ENCODE measurements around the gene PRR15L.

PRR15L gene

GRCh38 chr17:47983492-47984223 lies 26.0 kb upstream of the PRR15L start:
- DNase-seq (ENCODE audit: insufficient read length) (no peak), FAIRE-seq (no peak)
- TF ChIP-seq POLR2AphosphoS5 (IDR thresholded peaks at IDR 0.05; ENCODE audit: low read depth, low read length), result no peak
- no peak for TF ChIP-seq TAF1 (IDR thresholded peaks at IDR 0.05; ENCODE audit: borderline replicate concordance, low read depth, low read length)
- TF ChIP-seq POLR2A (IDR thresholded peaks at IDR 0.05; ENCODE audit: low read depth, low read length), result no peak

GRCh38 chr17:47982645-47983390 lies 25.1 kb upstream of the PRR15L start:
- DNase-seq (ENCODE audit: insufficient read length) (no peak), FAIRE-seq (no peak)
- no peak for TF ChIP-seq TAF1 (IDR thresholded peaks at IDR 0.05; ENCODE audit: borderline replicate concordance, low read depth, low read length)
- TF ChIP-seq POLR2AphosphoS5 (IDR thresholded peaks at IDR 0.05; ENCODE audit: low read depth, low read length), result no peak
- TF ChIP-seq POLR2A (IDR thresholded peaks at IDR 0.05; ENCODE audit: low read depth, low read length), result no peak

DNA sequence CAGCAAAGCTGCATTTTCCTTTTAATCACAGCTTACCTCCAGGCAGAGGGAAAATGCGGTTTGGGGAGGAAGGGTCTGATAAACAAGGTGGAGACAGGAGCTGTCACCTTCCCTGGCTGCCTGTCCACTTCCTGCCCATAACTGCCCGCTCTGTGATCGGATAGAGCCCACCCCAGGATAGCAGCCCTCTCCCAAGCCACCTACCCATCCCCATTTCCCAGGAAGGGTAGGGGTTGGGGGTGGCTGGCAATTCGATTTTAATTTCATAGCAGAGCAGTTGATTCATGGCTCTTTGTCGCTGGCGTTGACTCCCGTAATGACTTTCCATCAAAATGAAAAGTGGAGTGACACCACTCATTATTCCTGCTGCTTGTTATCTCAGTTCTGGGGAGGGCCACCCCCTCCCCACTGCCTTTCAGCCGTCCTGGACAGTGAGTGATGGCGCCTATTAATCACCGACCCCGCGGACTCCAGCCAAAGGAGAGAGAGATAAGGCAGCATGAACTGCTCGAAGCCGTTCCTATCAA lies 24.5 kb upstream of the PRR15L start:
- FAIRE-seq (no peak), DNase-seq (ENCODE audit: insufficient read length) (no peak)
- TF ChIP-seq POLR2AphosphoS5 (IDR thresholded peaks at IDR 0.05; ENCODE audit: low read depth, low read length), result no peak
- TF ChIP-seq POLR2A (IDR thresholded peaks at IDR 0.05; ENCODE audit: low read depth, low read length), result no peak
- TF ChIP-seq TAF1 (IDR thresholded peaks at IDR 0.05; ENCODE audit: borderline replicate concordance, low read depth, low read length), result no peak

DNA sequence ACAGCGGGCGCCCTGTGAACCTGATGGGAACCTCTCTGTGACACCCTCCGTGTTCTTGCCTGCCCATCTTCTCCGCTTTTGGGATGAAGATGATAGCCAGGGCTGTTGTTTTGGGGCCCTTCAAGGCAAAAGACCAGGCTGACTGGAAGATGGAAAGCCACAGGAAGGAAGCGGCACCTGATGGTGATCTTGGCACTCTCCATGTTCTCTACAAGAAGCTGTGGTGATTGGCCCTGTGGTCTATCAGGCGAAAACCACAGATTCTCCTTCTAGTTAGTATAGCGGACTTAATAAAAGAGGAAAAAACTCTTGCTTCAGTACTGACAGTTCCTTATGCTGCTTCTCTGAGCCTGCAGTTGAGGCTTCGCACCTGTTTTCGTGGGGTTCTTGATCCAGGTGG lies 23.8 kb upstream of the PRR15L start:
- no peak for DNase-seq (ENCODE audit: insufficient read length)
- TF ChIP-seq POLR2A (IDR thresholded peaks at IDR 0.05; ENCODE audit: low read depth, low read length), result no peak
- no peak for TF ChIP-seq TAF1 (IDR thresholded peaks at IDR 0.05; ENCODE audit: borderline replicate concordance, low read depth, low read length)
- no peak for TF ChIP-seq POLR2AphosphoS5 (IDR thresholded peaks at IDR 0.05; ENCODE audit: low read depth, low read length)
- FAIRE-seq, result no peak

DNA sequence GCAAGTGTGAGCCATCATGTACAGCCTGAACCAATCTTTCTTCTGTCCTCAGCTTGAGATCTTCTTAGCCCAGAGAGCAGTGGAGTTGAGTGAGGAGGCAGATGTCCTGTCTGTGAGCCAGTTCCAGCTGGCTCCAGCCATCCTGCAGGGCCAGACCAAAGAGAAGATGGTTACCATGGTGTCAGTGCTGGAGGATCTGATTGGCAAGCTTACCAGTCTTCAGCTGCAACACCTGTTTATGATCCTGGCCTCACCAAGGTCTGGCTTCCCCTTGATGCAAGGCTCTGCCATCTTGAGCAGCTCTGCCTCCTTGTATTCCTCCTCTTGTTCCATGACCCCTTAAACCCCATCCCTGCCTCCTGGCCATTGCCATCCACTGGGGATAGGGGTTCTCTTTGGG lies 22.9 kb upstream of the PRR15L start:
- DNase-seq (ENCODE audit: insufficient read length) (no peak), FAIRE-seq (no peak)
- TF ChIP-seq POLR2AphosphoS5 (IDR thresholded peaks at IDR 0.05; ENCODE audit: low read depth, low read length) (no peak), POLR2A (IDR thresholded peaks at IDR 0.05; ENCODE audit: low read depth, low read length) (no peak), TAF1 (IDR thresholded peaks at IDR 0.05; ENCODE audit: borderline replicate concordance, low read depth, low read length) (no peak)

DNA sequence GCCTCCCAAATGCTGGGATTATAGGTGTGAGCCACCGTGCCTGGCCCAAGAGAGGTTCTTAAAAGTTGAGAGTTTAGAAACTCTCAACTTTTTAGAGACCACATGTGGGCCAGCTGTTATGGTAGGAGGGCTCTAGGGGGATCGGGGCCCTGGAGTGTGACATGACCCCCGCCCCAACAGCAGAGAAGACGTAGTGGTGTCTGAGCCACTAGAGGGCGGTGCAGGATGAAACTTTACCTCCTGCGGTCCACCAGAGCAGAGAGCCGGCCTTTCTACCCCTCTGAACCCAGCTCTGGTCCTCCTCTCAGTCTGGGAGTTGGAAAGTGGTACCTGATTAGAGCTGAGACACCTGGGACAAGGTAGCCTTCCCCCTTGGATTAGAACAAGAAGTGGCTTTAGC lies 20.6 kb upstream of the PRR15L start:
- peak; percentile 78 for DNase-seq (ENCODE audit: insufficient read length)
- FAIRE-seq, result peak; percentile 90
- no peak for TF ChIP-seq POLR2A (IDR thresholded peaks at IDR 0.05; ENCODE audit: low read depth, low read length)
- no peak for TF ChIP-seq TAF1 (IDR thresholded peaks at IDR 0.05; ENCODE audit: borderline replicate concordance, low read depth, low read length)
- TF ChIP-seq POLR2AphosphoS5 (IDR thresholded peaks at IDR 0.05; ENCODE audit: low read depth, low read length), result no peak

DNA sequence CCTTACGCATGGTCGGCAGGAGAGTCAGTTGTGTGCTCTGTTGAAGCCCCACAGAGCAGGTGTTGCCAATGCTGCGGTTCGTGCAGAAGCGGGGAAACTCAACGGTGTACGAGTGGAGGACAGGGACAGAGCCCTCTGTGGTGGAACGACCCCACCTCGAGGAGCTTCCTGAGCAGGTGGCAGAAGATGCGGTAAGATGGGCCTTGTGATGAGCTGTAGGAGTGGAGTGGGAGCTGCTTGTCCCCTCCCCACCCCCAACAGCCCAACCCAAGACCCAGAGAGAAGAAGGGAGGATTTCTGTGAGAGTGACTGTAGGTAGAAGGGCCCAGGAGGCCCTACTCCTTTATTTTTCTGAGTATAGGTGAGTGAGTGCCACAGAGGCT lies 18.1 kb upstream of the PRR15L start:
- DNase-seq (ENCODE audit: insufficient read length), result no peak
- TF ChIP-seq POLR2AphosphoS5 (IDR thresholded peaks at IDR 0.05; ENCODE audit: low read depth, low read length), result no peak
- TF ChIP-seq TAF1 (IDR thresholded peaks at IDR 0.05; ENCODE audit: borderline replicate concordance, low read depth, low read length), result no peak
- no peak for TF ChIP-seq POLR2A (IDR thresholded peaks at IDR 0.05; ENCODE audit: low read depth, low read length)
- no peak for FAIRE-seq

DNA sequence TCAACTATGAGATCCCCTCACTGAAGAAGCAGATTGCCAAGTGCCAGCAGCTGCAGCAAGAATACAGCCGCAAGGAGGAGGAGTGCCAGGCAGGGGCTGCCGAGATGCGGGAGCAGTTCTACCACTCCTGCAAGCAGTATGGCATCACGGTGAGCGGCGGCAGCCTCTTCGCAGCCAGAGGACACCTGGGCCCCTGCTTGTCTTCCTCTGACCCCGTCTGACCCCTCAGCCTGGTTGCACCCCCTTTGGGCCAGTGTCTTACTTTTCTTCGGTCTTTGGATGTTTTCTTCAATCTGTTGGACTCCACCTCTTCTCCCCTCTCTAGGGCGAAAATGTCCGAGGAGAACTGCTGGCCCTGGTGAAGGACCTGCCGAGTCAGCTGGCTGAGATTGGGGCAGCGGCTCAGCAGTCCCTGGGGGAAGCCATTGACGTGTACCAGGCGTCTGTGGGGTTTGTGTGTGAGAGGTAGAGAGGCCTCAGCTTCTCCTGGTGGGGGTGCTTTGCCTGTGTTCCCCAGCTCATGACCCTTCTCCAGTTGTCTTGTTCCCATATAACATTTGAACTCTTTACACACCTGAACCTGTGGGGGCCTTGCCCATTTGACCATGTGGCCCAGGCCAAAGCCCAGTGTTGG lies 17.6 kb upstream of the PRR15L start:
- no peak for FAIRE-seq
- TF ChIP-seq TAF1 (IDR thresholded peaks at IDR 0.05; ENCODE audit: borderline replicate concordance, low read depth, low read length), result no peak
- TF ChIP-seq POLR2A (IDR thresholded peaks at IDR 0.05; ENCODE audit: low read depth, low read length), result no peak
- no peak for TF ChIP-seq POLR2AphosphoS5 (IDR thresholded peaks at IDR 0.05; ENCODE audit: low read depth, low read length)
- no peak for DNase-seq (ENCODE audit: insufficient read length)

- DNase-seq (ENCODE audit: insufficient read length), result no peak
- FAIRE-seq, result no peak
- TF ChIP-seq POLR2AphosphoS5 (IDR thresholded peaks at IDR 0.05; ENCODE audit: low read depth, low read length) (no peak), TAF1 (IDR thresholded peaks at IDR 0.05; ENCODE audit: borderline replicate concordance, low read depth, low read length) (no peak), POLR2A (IDR thresholded peaks at IDR 0.05; ENCODE audit: low read depth, low read length) (no peak)
Measured at GRCh38 chr17:47973541-47973940, 15.9 kb upstream of the PRR15L start.

DNA sequence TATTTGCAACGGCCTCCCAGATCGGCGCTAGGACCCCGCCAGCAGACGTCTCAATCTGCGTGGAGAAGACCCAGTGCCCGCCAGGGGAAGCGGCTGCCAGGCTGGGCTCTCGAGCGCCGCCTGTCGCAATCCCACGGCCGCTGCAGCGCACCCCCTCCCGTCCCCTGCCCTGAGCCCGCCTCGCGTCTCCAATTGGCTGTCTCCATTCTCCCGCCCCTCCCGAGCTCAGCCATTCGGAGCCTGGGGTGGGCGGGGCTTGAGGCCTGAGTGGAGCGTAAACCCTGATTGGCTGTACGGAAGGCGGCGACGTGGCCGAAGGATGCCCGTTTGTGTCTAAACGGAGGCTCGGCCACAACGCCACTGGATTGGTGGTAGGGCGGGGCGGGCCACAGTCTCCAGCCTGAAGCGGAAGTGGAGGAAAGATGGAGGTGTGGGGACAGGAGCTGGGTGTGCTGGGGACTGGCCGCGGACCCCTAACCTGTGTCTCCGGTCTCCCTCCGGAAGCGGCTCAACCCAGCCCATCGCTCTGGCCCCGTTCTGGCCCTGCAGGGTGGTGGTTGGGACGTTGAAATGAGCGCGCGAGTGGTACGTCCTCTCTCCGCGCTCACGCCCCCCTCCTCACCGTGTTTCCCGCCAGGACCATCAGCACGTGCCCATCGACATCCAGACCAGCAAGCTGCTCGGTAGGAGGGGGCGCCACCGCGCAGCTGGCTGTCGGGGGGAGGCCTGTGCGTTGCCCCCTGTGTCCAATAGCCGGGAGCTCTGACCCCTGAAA lies 13.2 kb upstream of the PRR15L start, which contains the start of gene CDK5RAP3:
CDK5RAP3 (plus strand) TSS at position 389 of the 775 bp plus-strand sequence; CDS start at position 423, 34 bp downstream.
- DNase-seq (ENCODE audit: insufficient read length) (peak; percentile 93), FAIRE-seq (peak; percentile 99)
- TF ChIP-seq POLR2A (IDR thresholded peaks at IDR 0.05; ENCODE audit: low read depth, low read length) (peak; percentile 93), POLR2AphosphoS5 (IDR thresholded peaks at IDR 0.05; ENCODE audit: low read depth, low read length) (peak; percentile 92), TAF1 (IDR thresholded peaks at IDR 0.05; ENCODE audit: borderline replicate concordance, low read depth, low read length) (peak; percentile 67; the same call in 1 of the 2 replicates)

All from GM12892 (cell line).